GM12878 (cell line): ENCODE data around the gene TTYH1. TPM values are rescaled to one million over a fixed set of nuclear protein-coding genes. Genes with fewer than 3 reads are reported as not detected.
A peak's percentile ranks its signal among the peaks of the same experiment; 100 is the strongest.

Source experiments
- CREB1 ChIP-seq: IDR thresholded peaks from 2 replicates; pipeline ENCODE4 v1.6.1; 2012; ENCODE audit warnings: low read depth, mild to moderate bottlenecking, inconsistent platforms
- DPF2 ChIP-seq: fragments of 450-650 bp; IDR thresholded peaks from 2 replicates; pipeline ENCODE4 v1.6.1; 2017; ENCODE audit warnings: mild to moderate bottlenecking
- HCFC1 ChIP-seq: fragments of 150-350 bp; IDR thresholded peaks from 2 replicates; pipeline ENCODE4 v1.6.1; 2014; ENCODE audit warnings: low read length
- IRF4 ChIP-seq: IDR thresholded peaks from 2 replicates; pipeline ENCODE4 v1.6.1; 2011; ENCODE audit warnings: low read depth, low read length
- MXI1 ChIP-seq: fragments of 150-350 bp; IDR thresholded peaks from 2 replicates; pipeline ENCODE4 v1.6.1; 2011; ENCODE audit warnings: low read depth, mild to moderate bottlenecking, inconsistent platforms, low read length, improper control_type of control experiment
- NBN ChIP-seq: fragments of 450-650 bp; IDR thresholded peaks from 2 replicates; pipeline ENCODE4 v1.6.1; 2016
- RAD21 ChIP-seq: IDR thresholded peaks from 2 replicates; pipeline ENCODE4 v1.6.1; 2011; ENCODE audit warnings: mild to moderate bottlenecking, low read depth, low read length, moderate library complexity; ENCODE audit not compliant: insufficient read depth
- SREBF2 ChIP-seq: IDR thresholded peaks from 2 replicates; pipeline ENCODE4 v1.6.1; 2012; ENCODE audit warnings: mild to moderate bottlenecking, low read length
- ZNF274 ChIP-seq: IDR thresholded peaks from one replicate; pipeline ENCODE4 v1.8.0; 2011; ENCODE audit not compliant: insufficient read length, insufficient read depth
- polyA plus RNA-seq, 11 experiments: library from polyadenylated mRNA; depleted of rRNA in 4 of 11; unstranded in 6 of 11; stranded (reverse) in 5 of 11; fragments of >200 nt; fragmentation: Nextera tagmentation in 4 of 11; fragmentation: Illumina TruSeq in 1 of 11; extraction: Ambion mirVana in 4 of 11; extraction: Trizol in 1 of 11; gene quantifications; 1 replicate in 1 of 11; 2 replicates in 10 of 11; pipeline versions ENCODE4 v1.2.1 to v1.2.3, GENCODE V29; 2011 to 2016; ENCODE audit warnings: inconsistent platforms in 2 of 11, missing spikeins in 2 of 11, low read depth in 1 of 11
- total RNA-seq, 4 experiments: library from RNA; depleted of rRNA in 3 of 4; stranded (reverse); fragments of >200 nt in 3 of 4; fragmentation: Illumina TruSeq in 1 of 4; extraction: Trizol in 1 of 4; gene quantifications; 2 replicates each; pipeline versions ENCODE4 v1.2.1 to v1.2.3, GENCODE V29; 2013 to 2021
- TF ChIP-seq, protein P1 (sequence below): IDR thresholded peaks from 2 replicates; pipeline ENCODE4 v1.6.1; 2012; ENCODE audit warnings: low read length, inconsistent platforms
- TF ChIP-seq, protein P2 (sequence below): fragments of 450-650 bp; IDR thresholded peaks from 2 replicates; pipeline ENCODE4 v1.6.1; 2016; ENCODE audit warnings: mild to moderate bottlenecking
- TF ChIP-seq, protein P3 (sequence below): IDR thresholded peaks from 2 replicates; pipeline ENCODE4 v1.6.1; 2011; ENCODE audit warnings: borderline replicate concordance, low read depth, mild to moderate bottlenecking, moderate library complexity, low read length; ENCODE audit not compliant: insufficient read depth, poor library complexity, severe bottlenecking
- TF ChIP-seq, protein P4 (sequence below): IDR thresholded peaks from 2 replicates; pipeline ENCODE4 v1.6.1; 2011; ENCODE audit warnings: mild to moderate bottlenecking, low read depth, low read length, moderate library complexity; ENCODE audit not compliant: insufficient replicate concordance

TTYH1 gene
- total and polyA plus RNA-seq, 10 of the 15 experiments (the other 5 are each of a cell fraction or from before 2014, with no cell fraction given): 0.01 to 0.36 (median 0.09) TPM; not detected in 3

DNA sequence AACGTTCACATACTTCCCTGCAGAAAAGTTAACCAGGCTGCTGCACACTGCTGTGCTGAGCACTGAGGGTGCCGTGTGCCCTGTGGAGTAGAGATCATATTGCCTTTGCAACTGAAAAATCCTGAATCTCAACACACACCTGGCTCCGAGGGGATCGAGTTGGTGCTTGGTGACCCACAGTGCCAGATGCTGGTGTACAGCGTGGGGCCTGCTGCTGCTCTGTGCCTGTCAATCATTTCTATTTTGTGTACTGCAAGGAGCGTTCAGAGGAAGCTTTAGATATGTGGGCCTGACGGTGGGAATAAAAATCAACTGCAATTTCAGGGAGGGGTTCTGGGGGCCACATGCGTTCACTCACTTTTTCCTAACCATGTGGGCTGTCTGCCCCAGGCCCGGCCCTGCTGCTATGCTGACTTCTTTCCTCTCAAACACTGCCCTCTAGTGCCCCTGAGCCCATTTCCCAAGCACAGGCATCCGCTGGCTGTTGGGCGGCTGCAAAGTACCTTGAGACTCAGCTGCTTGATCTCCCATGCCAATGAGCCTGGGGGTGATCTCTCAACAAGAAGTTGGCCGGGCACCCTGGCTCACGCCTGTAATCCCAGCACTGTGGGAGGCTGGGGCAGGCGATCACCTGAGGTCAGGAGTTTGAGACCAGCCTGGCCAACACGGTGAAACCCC is 24.0 kb downstream of the TTYH1 start (continued):
- TF ChIP-seq NBN: no peak
- TF ChIP-seq, protein P1, sequence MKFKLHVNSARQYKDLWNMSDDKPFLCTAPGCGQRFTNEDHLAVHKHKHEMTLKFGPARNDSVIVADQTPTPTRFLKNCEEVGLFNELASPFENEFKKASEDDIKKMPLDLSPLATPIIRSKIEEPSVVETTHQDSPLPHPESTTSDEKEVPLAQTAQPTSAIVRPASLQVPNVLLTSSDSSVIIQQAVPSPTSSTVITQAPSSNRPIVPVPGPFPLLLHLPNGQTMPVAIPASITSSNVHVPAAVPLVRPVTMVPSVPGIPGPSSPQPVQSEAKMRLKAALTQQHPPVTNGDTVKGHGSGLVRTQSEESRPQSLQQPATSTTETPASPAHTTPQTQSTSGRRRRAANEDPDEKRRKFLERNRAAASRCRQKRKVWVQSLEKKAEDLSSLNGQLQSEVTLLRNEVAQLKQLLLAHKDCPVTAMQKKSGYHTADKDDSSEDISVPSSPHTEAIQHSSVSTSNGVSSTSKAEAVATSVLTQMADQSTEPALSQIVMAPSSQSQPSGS: no peak
- TF ChIP-seq CREB1: no peak
- TF ChIP-seq DPF2: no peak
- no peak for TF ChIP-seq HCFC1
- peak; percentile 35; the same call in 1 of the 2 replicates for TF ChIP-seq RAD21
- no peak for TF ChIP-seq SREBF2
- TF ChIP-seq, protein P2, sequence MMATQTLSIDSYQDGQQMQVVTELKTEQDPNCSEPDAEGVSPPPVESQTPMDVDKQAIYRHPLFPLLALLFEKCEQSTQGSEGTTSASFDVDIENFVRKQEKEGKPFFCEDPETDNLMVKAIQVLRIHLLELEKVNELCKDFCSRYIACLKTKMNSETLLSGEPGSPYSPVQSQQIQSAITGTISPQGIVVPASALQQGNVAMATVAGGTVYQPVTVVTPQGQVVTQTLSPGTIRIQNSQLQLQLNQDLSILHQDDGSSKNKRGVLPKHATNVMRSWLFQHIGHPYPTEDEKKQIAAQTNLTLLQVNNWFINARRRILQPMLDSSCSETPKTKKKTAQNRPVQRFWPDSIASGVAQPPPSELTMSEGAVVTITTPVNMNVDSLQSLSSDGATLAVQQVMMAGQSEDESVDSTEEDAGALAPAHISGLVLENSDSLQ: peak; percentile 64
- no peak for TF ChIP-seq IRF4
- TF ChIP-seq, protein P3, sequence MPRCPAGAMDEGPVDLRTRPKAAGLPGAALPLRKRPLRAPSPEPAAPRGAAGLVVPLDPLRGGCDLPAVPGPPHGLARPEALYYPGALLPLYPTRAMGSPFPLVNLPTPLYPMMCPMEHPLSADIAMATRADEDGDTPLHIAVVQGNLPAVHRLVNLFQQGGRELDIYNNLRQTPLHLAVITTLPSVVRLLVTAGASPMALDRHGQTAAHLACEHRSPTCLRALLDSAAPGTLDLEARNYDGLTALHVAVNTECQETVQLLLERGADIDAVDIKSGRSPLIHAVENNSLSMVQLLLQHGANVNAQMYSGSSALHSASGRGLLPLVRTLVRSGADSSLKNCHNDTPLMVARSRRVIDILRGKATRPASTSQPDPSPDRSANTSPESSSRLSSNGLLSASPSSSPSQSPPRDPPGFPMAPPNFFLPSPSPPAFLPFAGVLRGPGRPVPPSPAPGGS: no peak
- TF ChIP-seq MXI1: no peak
- TF ChIP-seq, protein P4, sequence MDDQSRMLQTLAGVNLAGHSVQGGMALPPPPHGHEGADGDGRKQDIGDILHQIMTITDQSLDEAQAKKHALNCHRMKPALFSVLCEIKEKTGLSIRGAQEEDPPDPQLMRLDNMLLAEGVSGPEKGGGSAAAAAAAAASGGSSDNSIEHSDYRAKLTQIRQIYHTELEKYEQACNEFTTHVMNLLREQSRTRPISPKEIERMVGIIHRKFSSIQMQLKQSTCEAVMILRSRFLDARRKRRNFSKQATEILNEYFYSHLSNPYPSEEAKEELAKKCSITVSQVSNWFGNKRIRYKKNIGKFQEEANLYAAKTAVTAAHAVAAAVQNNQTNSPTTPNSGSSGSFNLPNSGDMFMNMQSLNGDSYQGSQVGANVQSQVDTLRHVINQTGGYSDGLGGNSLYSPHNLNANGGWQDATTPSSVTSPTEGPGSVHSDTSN: no peak
- no peak for TF ChIP-seq ZNF274
- TF ChIP-seq, all 136 proteins: peak for 3
